HG03159 (cell line): ENCODE data around the gene SDC3.
"Not testable (repeated sequence)": the region's sequence is repeated elsewhere in the genome, so short reads cannot be mapped to it uniquely, and the experiment has no call there.

Experiments used
- ATAC-seq: cut with Tn5 transposase; IDR thresholded peaks from one replicate; pipeline ENCODE4 v1.9.1; 2021; ENCODE audit warnings: mild to moderate bottlenecking, moderate library complexity; ENCODE audit not compliant: unreplicated experiment

Gene SDC3

GRCh38 chr1:30877205-30877912, 31.2 kb downstream of the SDC3 start:
- ATAC-seq, result no peak

- no peak for ATAC-seq
Observed at GRCh38 chr1:30876451-30877204, 31.9 kb downstream of the SDC3 start.

GRCh38 chr1:30875916-30876315, 32.6 kb downstream of the SDC3 start:
- ATAC-seq, result no peak

GRCh38 chr1:30875197-30875596, 33.4 kb downstream of the SDC3 start:
- no peak for ATAC-seq

- no peak for ATAC-seq
Observed at GRCh38 chr1:30874176-30874575, 34.4 kb downstream of the SDC3 start.

GRCh38 chr1:30872948-30873263, 35.7 kb downstream of the SDC3 start:
- ATAC-seq, result no peak

- no peak for ATAC-seq
Observed at GRCh38 chr1:30872033-30872947, 36.3 kb downstream of the SDC3 start.

GRCh38 chr1:30871276-30871871, 37.2 kb downstream of the SDC3 start:
- ATAC-seq, result no peak

- ATAC-seq, result no peak
Observed at GRCh38 chr1:30870656-30871055, 37.9 kb downstream of the SDC3 start.

GRCh38 chr1:30870035-30870434, 38.5 kb downstream of the SDC3 start:
- no peak for ATAC-seq

- ATAC-seq, result no peak
Observed at GRCh38 chr1:30868833-30869435, 39.6 kb downstream of the SDC3 start.

- not testable (repeated sequence) for ATAC-seq
Observed at GRCh38 chr1:30868057-30868456, 40.5 kb downstream of the SDC3 start.

GRCh38 chr1:30867537-30867936, 41.0 kb downstream of the SDC3 start:
- no peak for ATAC-seq

GRCh38 chr1:30866594-30866993, 42.0 kb downstream of the SDC3 start:
- no peak for ATAC-seq

- no peak for ATAC-seq
Observed at GRCh38 chr1:30864681-30865080, 43.9 kb downstream of the SDC3 start.

- ATAC-seq, result no peak
Observed at GRCh38 chr1:30863858-30864604, 44.5 kb downstream of the SDC3 start.

GRCh38 chr1:30860320-30860652, 48.3 kb downstream of the SDC3 start:
- no peak for ATAC-seq

- ATAC-seq, result no peak
Observed at GRCh38 chr1:30857964-30858363, 50.6 kb downstream of the SDC3 start.

- no peak for ATAC-seq
Observed at GRCh38 chr1:30857062-30857461, 51.5 kb downstream of the SDC3 start.

GRCh38 chr1:30856260-30856790, 52.2 kb downstream of the SDC3 start:
- no peak for ATAC-seq
